Measurements from ENCODE around the gene SLA2. TPM values are rescaled to one million over a fixed set of nuclear protein-coding genes. Genes with fewer than 3 reads are reported as not detected.

SLA2 gene
- total and polyA plus RNA-seq, 2 of the 4 experiments (the other 2 are of a cell fraction): 0.03 TPM; not detected in 1

DNA sequence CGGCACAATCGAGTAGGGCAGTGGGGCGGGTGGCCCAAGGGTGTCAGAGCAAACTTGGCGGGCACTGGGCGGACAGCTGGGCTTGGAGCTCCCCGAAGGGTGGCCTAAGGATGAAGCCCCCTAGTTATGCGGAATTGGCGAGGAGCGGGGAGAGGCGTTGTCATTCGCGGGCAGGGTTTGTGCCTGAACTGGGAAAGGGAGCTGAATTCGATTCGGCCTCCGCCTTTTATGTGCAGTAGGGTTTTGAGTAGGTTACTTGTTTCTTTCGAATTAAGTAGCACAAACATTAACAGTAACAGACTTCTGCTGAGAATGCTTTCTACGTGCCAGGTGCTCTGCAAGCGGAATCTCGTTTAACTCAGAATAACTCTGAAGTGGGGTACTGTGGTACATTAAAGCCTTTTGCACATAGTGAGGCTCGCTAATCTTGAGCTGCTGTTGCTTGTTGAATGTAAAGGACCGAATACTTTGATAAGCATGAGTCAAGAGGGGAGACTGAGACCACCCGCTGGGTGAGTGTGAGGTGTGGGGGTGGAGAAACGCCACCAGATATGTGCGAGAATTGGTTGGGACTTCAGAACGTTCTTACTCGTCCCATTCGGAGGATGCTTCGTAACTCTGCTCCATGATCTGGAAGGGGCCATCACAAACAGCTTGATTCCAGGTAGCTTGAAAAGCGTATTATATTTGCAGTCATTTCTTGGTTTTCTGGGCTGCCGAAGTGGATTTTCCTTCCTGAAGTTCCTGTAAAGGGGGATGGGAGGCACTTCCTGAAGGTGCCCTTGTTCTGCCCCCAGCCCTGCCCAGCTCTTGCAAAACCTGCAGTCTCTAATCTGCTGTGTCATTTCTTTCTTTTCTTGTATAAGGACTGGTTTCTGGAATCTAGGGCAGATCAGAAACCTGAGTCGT lies 39.6 kb downstream of the SLA2 start:
- intact Hi-C loops (cut with micrococcal nuclease): no loop called here
- no peak; the same call in 1 of the 2 replicates for ATAC-seq (ENCODE audit: low read depth)

More for the DNA sequence above, 39.6 kb downstream of the SLA2 start:
- H3K23ac ChIP-seq (ENCODE audit: low read depth, low read length): 0 out of 2 replicates have a peak overlapping the region, but pooled peaks have one; percentile 60
- peak overlapping the region; percentile 84 for H3K9ac ChIP-seq (ENCODE audit: low read depth, low read length)
- BruUV-seq (replicated peaks): no TSS peak
- no peak overlapping the region for H2BK120ac ChIP-seq (ENCODE audit: low read depth, low read length)
- peak overlapping the region; percentile 73 for H2AK9ac ChIP-seq (replicated peaks; ENCODE audit: low read depth, low read length, poor library complexity)
- peaks cover 4% of the 10 kb centered on the region; the same call in 1 of the 2 replicates for H3K4me1 ChIP-seq (ENCODE audit: control insufficient read depth, insufficient read depth, low read length)
- no peak for TF ChIP-seq CHD1 (IDR thresholded peaks at IDR 0.05; ENCODE audit: low read depth, low read length)
- peak; percentile 44; the same call in 1 of the 2 replicates for TF ChIP-seq CEBPB (IDR thresholded peaks at IDR 0.05; ENCODE audit: low read depth, low read length)
- peak; percentile 81 for TF ChIP-seq NFE2L2 (IDR thresholded peaks at IDR 0.05; ENCODE audit: low read depth, low read length)
- peak overlapping the region; percentile 55 for H3K56ac ChIP-seq (ENCODE audit: extremely low read depth, insufficient read depth, low read length)
- H4K91ac ChIP-seq (ENCODE audit: insufficient read depth, low read depth, low read length): no peak overlapping the region
- peak overlapping the region; percentile 92 for H2AFZ ChIP-seq (replicated peaks; ENCODE audit: low read length, poor library complexity)
- H2AK5ac ChIP-seq (ENCODE audit: low read depth, low read length): peak overlapping the region; percentile 54; the same call in 1 of the 2 replicates
- no peaks in the 10 kb centered on the region for H3K9me3 ChIP-seq (ENCODE audit: control insufficient read depth, insufficient read depth, low read length)
- peaks cover 8% of the 10 kb centered on the region; the same call in 1 of the 2 replicates for H3K9me1 ChIP-seq (ENCODE audit: insufficient read depth, low read length)
- peak overlapping the region; percentile 24 for H3K4ac ChIP-seq (ENCODE audit: low read depth, low read length)
- peak overlapping the region; percentile 99 for H3K4me2 ChIP-seq (ENCODE audit: low read depth, low read length)
- peak overlapping the region; percentile 55 for H3K27ac ChIP-seq (ENCODE audit: insufficient read depth, low read length)
- H2BK15ac ChIP-seq (ENCODE audit: low read depth, low read length): no peak overlapping the region
- peak overlapping the region; percentile 49 for H2BK5ac ChIP-seq (ENCODE audit: low read depth, low read length, poor library complexity, severe bottlenecking)
- H2BK20ac ChIP-seq (ENCODE audit: low read depth, low read length): no peak overlapping the region
- H3K14ac ChIP-seq (replicated peaks; ENCODE audit: low read depth, low read length): peak overlapping the region; percentile 31; the same call in 1 of the 2 replicates
- H4K20me1 ChIP-seq (ENCODE audit: insufficient read depth, low read length): peaks cover 11% of the 10 kb centered on the region; the same call in 1 of the 2 replicates
- H3K27me3 ChIP-seq (ENCODE audit: control insufficient read depth, insufficient read depth, low read length): no peaks in the 10 kb centered on the region
- peaks cover 9 to 30% of the 10 kb centered on the region in 2 experiments; a peak in 3 of 4 replicates for H3K79me1 ChIP-seq (ENCODE audit: low read depth in 1 of 2, low read length in 2 of 2)
- in situ Hi-C loops (cut with MboI; ENCODE audit: low sequenced_read_pairs): no loop called here
- H3K18ac ChIP-seq (ENCODE audit: low read depth, low read length): no peak overlapping the region
- ChIA-PET CTCF (interaction anchor here (0.7 to 1.4 kb wide), 3 partner anchors 26 to 485 kb away, joined by 3 to 6 read pairs (median 3); no protein-coding TSS in a partner anchor), POLR2A (ENCODE audit: unreplicated experiment) (no interaction called here)
- DNase-seq: peak; percentile 21
- 3% methylated on average over 5 of the region's 31 CpGs; no CpG with 5 or more reads in 1 of the 2 experiments for WGBS, 2 experiments (ENCODE audit: extremely low coverage in 2 of 2, insufficient read length in 1 of 2)
- H4K5ac ChIP-seq (ENCODE audit: low read depth, low read length): no peak overlapping the region
- peaks cover 21% of the 10 kb centered on the region for H3K36me3 ChIP-seq (ENCODE audit: control insufficient read depth, insufficient read depth, low read length)
- peak overlapping the region; percentile 46 to 59; a peak in 2 of 4 replicates for H4K8ac ChIP-seq (ENCODE audit: low read depth in 2 of 2, low read length in 2 of 2)
- dilution Hi-C loops (cut with HindIII; ENCODE audit: low sequenced_read_pairs, unreplicated experiment): no loop called here
- peak overlapping the region; percentile 84 for H3K4me3 ChIP-seq (ENCODE audit: insufficient read depth, low read depth, low read length)

Measured in IMR-90 (cell line).